HL-60 (cell line): Measurements from ENCODE around the gene PCTP.

Source experiments
- DNase-seq, 2 experiments: peaks; one replicate each; pipeline ENCODE4 v3.0.0-alpha.2; 2010 to 2020; ENCODE audit warnings: low read depth in 1 of 2, low spot score in 1 of 2
- H3K27ac ChIP-seq: fragments of 250-450 bp; sonication (Bioruptor Pico); replicated peaks from 2 replicates; pipeline ENCODE4 v1.5.1; 2020; ENCODE audit warnings: mild to moderate bottlenecking, moderate library complexity
- H3K27me3 ChIP-seq: fragments of 250-450 bp; sonication (Bioruptor Pico); 2 replicates; pipeline ENCODE4 v1.5.1; 2021; ENCODE audit warnings: mild to moderate bottlenecking, moderate library complexity; ENCODE audit not compliant: insufficient read depth, poor library complexity, severe bottlenecking
- H3K4me3 ChIP-seq: replicated peaks from 2 replicates; pipeline ENCODE4 v1.5.1; 2011; ENCODE audit warnings: mild to moderate bottlenecking, control low read depth, low read length; ENCODE audit not compliant: insufficient read depth
- CTCF ChIP-seq: IDR thresholded peaks from one replicate; pipeline ENCODE4 v1.5.1; 2011; ENCODE audit warnings: low read length, control low read depth, inconsistent platforms; ENCODE audit not compliant: insufficient read depth
- GABPA ChIP-seq: IDR thresholded peaks from 2 replicates; pipeline ENCODE4 v1.6.1; 2012; ENCODE audit warnings: low read depth
- POLR2AphosphoS5 ChIP-seq: IDR thresholded peaks from 2 replicates; pipeline ENCODE4 v1.6.1; 2012; ENCODE audit warnings: low read depth
- SPI1 ChIP-seq: IDR thresholded peaks from 2 replicates; pipeline ENCODE4 v1.6.1; 2012; ENCODE audit warnings: low read depth, mild to moderate bottlenecking, borderline replicate concordance
- TF ChIP-seq, protein P1 (sequence below): IDR thresholded peaks from 2 replicates; pipeline ENCODE4 v1.6.1; 2012; ENCODE audit warnings: low read depth; ENCODE audit not compliant: insufficient replicate concordance

PCTP gene

GRCh38 chr17:55770196-55770870 is 19.5 kb downstream of the PCTP start:
- no peak for TF ChIP-seq GABPA
- TF ChIP-seq CTCF = no peak
- TF ChIP-seq, protein P1, sequence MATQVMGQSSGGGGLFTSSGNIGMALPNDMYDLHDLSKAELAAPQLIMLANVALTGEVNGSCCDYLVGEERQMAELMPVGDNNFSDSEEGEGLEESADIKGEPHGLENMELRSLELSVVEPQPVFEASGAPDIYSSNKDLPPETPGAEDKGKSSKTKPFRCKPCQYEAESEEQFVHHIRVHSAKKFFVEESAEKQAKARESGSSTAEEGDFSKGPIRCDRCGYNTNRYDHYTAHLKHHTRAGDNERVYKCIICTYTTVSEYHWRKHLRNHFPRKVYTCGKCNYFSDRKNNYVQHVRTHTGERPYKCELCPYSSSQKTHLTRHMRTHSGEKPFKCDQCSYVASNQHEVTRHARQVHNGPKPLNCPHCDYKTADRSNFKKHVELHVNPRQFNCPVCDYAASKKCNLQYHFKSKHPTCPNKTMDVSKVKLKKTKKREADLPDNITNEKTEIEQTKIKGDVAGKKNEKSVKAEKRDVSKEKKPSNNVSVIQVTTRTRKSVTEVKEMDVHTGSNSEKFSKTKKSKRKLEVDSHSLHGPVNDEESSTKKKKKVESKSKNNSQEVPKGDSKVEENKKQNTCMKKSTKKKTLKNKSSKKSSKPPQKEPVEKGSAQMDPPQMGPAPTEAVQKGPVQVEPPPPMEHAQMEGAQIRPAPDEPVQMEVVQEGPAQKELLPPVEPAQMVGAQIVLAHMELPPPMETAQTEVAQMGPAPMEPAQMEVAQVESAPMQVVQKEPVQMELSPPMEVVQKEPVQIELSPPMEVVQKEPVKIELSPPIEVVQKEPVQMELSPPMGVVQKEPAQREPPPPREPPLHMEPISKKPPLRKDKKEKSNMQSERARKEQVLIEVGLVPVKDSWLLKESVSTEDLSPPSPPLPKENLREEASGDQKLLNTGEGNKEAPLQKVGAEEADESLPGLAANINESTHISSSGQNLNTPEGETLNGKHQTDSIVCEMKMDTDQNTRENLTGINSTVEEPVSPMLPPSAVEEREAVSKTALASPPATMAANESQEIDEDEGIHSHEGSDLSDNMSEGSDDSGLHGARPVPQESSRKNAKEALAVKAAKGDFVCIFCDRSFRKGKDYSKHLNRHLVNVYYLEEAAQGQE = no peak
- no peak for TF ChIP-seq SPI1
- TF ChIP-seq POLR2AphosphoS5 = no peak
- no peak overlapping the region for H3K27ac ChIP-seq

DNA sequence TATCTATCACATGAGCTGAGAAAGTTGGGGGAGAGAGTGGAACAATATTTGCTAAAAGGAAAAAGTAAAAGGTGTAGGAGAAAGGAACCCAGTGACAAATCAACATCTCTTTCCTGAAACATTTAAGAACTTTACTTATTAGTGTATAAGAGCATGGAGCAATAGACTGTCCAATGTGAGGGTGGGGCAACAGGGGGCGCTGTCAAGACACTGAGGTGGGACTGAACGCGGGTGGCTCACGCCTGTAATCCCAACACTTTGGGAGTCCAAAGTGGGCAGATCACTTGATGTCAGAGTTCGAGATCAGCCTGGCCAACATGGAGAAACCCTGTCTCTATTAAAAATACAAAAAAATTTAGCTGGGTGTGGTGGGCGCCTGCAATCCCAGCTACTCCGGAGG is 21.2 kb downstream of the PCTP start:
- Histone ChIP-seq H3K4me3 (no peak overlapping the region), H3K27ac (no peak overlapping the region), H3K27me3 (no peaks in the 10 kb centered on the region)
- TF ChIP-seq POLR2AphosphoS5 (no peak), SPI1 (no peak), CTCF (no peak), GABPA (no peak)
- TF ChIP-seq, protein P1 = no peak
- DNase-seq = no peak

More at GRCh38 chr17:55770196-55770870, 19.5 kb downstream of the PCTP start:
- Histone ChIP-seq H3K4me3 (no peak overlapping the region), H3K27me3 (no peaks in the 10 kb centered on the region)
- DNase-seq = no peak

GRCh38 chr17:55773671-55774070 is 22.8 kb downstream of the PCTP start:
- TF ChIP-seq, protein P1 = no peak
- TF ChIP-seq POLR2AphosphoS5 (no peak), SPI1 (no peak), CTCF (no peak), GABPA (no peak)
- no peak for DNase-seq
- Histone ChIP-seq H3K27me3 (no peaks in the 10 kb centered on the region), H3K27ac (no peak overlapping the region), H3K4me3 (no peak overlapping the region)
